Stimulated activated CD4-positive, alpha-beta T cell treated with anti-CD3 and anti-CD28 coated beads, Interleukin-1b, Interleukin-23, amount 100 ng/mL, for 24 hours (primary cell): Measurements from ENCODE around the gene ZNF532.

ENCODE experiments used
- DNase-seq, 4 experiments: peaks; one replicate each; pipeline ENCODE4 v3.0.0-alpha.2; 2020; ENCODE audit warnings: low read depth in 4 of 4, low spot score in 1 of 4

ZNF532 gene

GRCh38 chr18:58941426-58942099, 76.9 kb downstream of the ZNF532 start:
- DNase-seq = no peak

GRCh38 chr18:58943896-58944295, 79.2 kb downstream of the ZNF532 start:
- no peak for DNase-seq

- DNase-seq = no peak
Observed at GRCh38 chr18:58947136-58947732, 82.6 kb downstream of the ZNF532 start.

- DNase-seq = no peak
Observed at GRCh38 chr18:58949031-58949430, 84.4 kb downstream of the ZNF532 start.

- DNase-seq = no peak
Observed at GRCh38 chr18:58951986-58952702, 87.5 kb downstream of the ZNF532 start.

GRCh38 chr18:58952858-58953257, 88.2 kb downstream of the ZNF532 start:
- DNase-seq = no peak

GRCh38 chr18:58953627-58954026, 89.0 kb downstream of the ZNF532 start:
- DNase-seq = no peak

GRCh38 chr18:58955001-58955400, 90.3 kb downstream of the ZNF532 start:
- no peak for DNase-seq

GRCh38 chr18:58955738-58956137, 91.1 kb downstream of the ZNF532 start:
- no peak for DNase-seq

GRCh38 chr18:58958628-58959027, 94.0 kb downstream of the ZNF532 start:
- DNase-seq = no peak

GRCh38 chr18:58960508-58960907, 95.8 kb downstream of the ZNF532 start:
- no peak for DNase-seq

- peak in 1 of 4 experiments; percentile 1 for DNase-seq
Observed at GRCh38 chr18:58960946-58961722, 96.5 kb downstream of the ZNF532 start.

- DNase-seq = no peak
Observed at GRCh38 chr18:58962336-58962735, 97.7 kb downstream of the ZNF532 start.

- DNase-seq = no peak
Observed at GRCh38 chr18:58965291-58966004, 100.8 kb downstream of the ZNF532 start.

GRCh38 chr18:58966005-58966677, 101.5 kb downstream of the ZNF532 start:
- no peak for DNase-seq

- DNase-seq = no peak
Observed at GRCh38 chr18:58966704-58967103, 102.0 kb downstream of the ZNF532 start.

- no peak for DNase-seq
Observed at GRCh38 chr18:58967751-58968254, 103.1 kb downstream of the ZNF532 start.

GRCh38 chr18:58970943-58971790, 106.5 kb downstream of the ZNF532 start:
- DNase-seq = no peak

GRCh38 chr18:58975296-58975695, 110.6 kb downstream of the ZNF532 start:
- DNase-seq = no peak
